Caco-2 (cell line): ENCODE measurements around the gene ADAM12. TPM values are rescaled to one million over a fixed set of nuclear protein-coding genes. Genes with fewer than 3 reads are reported as not detected.

Source experiments
- BruUV-seq: library from RNA; stranded (reverse); fragments of 400-500 nt; replicated peaks from 2 replicates; lab custom pipeline; 2021; lab: Mats Ljungman, UMichigan
- CTCF ChIA-PET: fragments of 300-600 bp; sonication (Branson Sonifier 250); formaldehyde crosslinking; loops from one replicate; lab custom pipeline; 2022; ENCODE audit warnings: antibody characterized with exemption; lab: Charles Lee
- POLR2A ChIA-PET: fragments of 300-600 bp; sonication (Branson Sonifier 250); formaldehyde crosslinking; loops from one replicate; lab custom pipeline; 2022; ENCODE audit warnings: antibody characterized with exemption; lab: Charles Lee
- DNase-seq, 2 experiments: peaks; one replicate each; pipeline versions ENCODE4 v3.0.0 to v3.0.0-alpha.2; 2020 to 2022
- H3K27me3 ChIP-seq: replicated peaks from 2 replicates; pipeline ENCODE4 v1.6.0; 2011; ENCODE audit warnings: low read length; ENCODE audit not compliant: control insufficient read depth, insufficient read depth
- H3K36me3 ChIP-seq: 2 replicates; pipeline ENCODE4 v1.5.1; 2011; ENCODE audit warnings: low read length; ENCODE audit not compliant: control insufficient read depth, insufficient read depth
- H3K4me1 ChIP-seq: fragments of 250-450 bp; sonication (Bioruptor Pico); 2 replicates; pipeline ENCODE4 v1.5.1; 2020; ENCODE audit warnings: mild to moderate bottlenecking
- H3K4me3 ChIP-seq: 2 replicates; pipeline ENCODE4 v1.5.1; 2011; ENCODE audit warnings: low read depth, mild to moderate bottlenecking, control low read depth, low read length
- H3K9me3 ChIP-seq: fragments of 250-450 bp; sonication (Bioruptor Pico); 2 replicates; pipeline ENCODE4 v1.5.1; 2020; ENCODE audit warnings: mild to moderate bottlenecking, moderate library complexity
- H3K27ac Mint-ChIP-seq: one replicate; pipeline ENCODE4 v1.8.0; 2022; ENCODE audit warnings: mixed read lengths; ENCODE audit not compliant: unreplicated experiment
- H3K27me3 Mint-ChIP-seq: one replicate; pipeline ENCODE4 v1.8.0; 2022; ENCODE audit warnings: mixed read lengths; ENCODE audit not compliant: insufficient read depth, unreplicated experiment
- H3K36me3 Mint-ChIP-seq: one replicate; pipeline ENCODE4 v1.8.0; 2022; ENCODE audit warnings: mild to moderate bottlenecking, mixed read lengths; ENCODE audit not compliant: insufficient read depth, unreplicated experiment
- H3K4me1 Mint-ChIP-seq: one replicate; pipeline ENCODE4 v1.8.0; 2022; ENCODE audit warnings: low read depth, mixed read lengths; ENCODE audit not compliant: unreplicated experiment
- H3K4me3 Mint-ChIP-seq: one replicate; pipeline ENCODE4 v1.8.0; 2022; ENCODE audit warnings: mild to moderate bottlenecking, moderate library complexity, mixed read lengths; ENCODE audit not compliant: unreplicated experiment
- H3K9me3 Mint-ChIP-seq: one replicate; pipeline ENCODE4 v1.8.0; 2022; ENCODE audit warnings: mixed read lengths; ENCODE audit not compliant: unreplicated experiment
- intact Hi-C: fragments of 100-400 bp; cut with micrococcal nuclease; formaldehyde crosslinking; loops from one replicate; pipeline ENCODE4 v1.10.0; 2022; ENCODE audit not compliant: unreplicated experiment
- total RNA-seq: library from RNA; stranded (reverse); gene quantifications from 2 replicates; pipeline ENCODE4 v1.2.3, GENCODE V29; 2022
- TF ChIP-seq, protein P1 (sequence below), 2 experiments: fragments of 200-600 bp in 1 of 2; IDR thresholded peaks; 1 replicate in 1 of 2; 2 replicates in 1 of 2; pipeline versions ENCODE4 v1.5.1 to v1.8.0; 2011 to 2022; ENCODE audit warnings: antibody characterized with exemption in 1 of 2, control low read depth in 1 of 2, inconsistent platforms in 1 of 2, low read depth in 1 of 2, low read length in 1 of 2, mild to moderate bottlenecking in 1 of 2, moderate library complexity in 1 of 2; ENCODE audit not compliant: insufficient read depth in 1 of 2, severe bottlenecking in 1 of 2, unreplicated experiment in 1 of 2

ADAM12 gene
- total RNA-seq, 1 experiment from 2014 or later = not detected

DNA sequence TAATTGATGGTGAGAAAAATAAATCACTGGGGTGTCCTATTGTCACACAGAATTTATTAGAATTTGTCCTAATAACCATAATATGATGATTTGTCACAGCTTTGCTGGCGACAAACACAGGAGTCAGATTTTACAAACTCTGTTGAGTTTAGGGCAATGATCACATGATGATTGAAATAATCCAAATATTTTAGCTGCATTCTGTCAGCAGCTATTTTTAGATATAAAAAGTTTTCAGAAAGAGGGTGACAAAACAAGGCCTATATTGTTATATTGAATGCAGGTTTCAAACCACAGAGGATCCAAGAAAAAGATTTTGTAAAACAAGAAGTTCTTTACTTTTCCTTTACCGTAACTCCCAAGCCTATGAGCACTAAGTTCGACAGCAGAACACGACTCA lies 178.8 kb downstream of the ADAM12 start:
- no peak overlapping the region for H3K4me3 ChIP-seq
- TF ChIP-seq, protein P1, sequence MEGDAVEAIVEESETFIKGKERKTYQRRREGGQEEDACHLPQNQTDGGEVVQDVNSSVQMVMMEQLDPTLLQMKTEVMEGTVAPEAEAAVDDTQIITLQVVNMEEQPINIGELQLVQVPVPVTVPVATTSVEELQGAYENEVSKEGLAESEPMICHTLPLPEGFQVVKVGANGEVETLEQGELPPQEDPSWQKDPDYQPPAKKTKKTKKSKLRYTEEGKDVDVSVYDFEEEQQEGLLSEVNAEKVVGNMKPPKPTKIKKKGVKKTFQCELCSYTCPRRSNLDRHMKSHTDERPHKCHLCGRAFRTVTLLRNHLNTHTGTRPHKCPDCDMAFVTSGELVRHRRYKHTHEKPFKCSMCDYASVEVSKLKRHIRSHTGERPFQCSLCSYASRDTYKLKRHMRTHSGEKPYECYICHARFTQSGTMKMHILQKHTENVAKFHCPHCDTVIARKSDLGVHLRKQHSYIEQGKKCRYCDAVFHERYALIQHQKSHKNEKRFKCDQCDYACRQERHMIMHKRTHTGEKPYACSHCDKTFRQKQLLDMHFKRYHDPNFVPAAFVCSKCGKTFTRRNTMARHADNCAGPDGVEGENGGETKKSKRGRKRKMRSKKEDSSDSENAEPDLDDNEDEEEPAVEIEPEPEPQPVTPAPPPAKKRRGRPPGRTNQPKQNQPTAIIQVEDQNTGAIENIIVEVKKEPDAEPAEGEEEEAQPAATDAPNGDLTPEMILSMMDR (IDR thresholded peaks at IDR 0.05; ENCODE audit: insufficient read depth in 1 of 2, low read depth in 1 of 2, low read length in 1 of 2, severe bottlenecking in 1 of 2, unreplicated experiment in 1 of 2) = no peak
- H3K4me3 Mint-ChIP-seq = no peak overlapping the region
- H3K4me1 ChIP-seq = no peaks in the 10 kb centered on the region
- intact Hi-C loops = no loop called here
- H3K27me3 ChIP-seq = no peaks in the 10 kb centered on the region
- no peaks in the 10 kb centered on the region for H3K9me3 ChIP-seq
- DNase-seq = no peak
- ChIA-PET POLR2A (no interaction called here), CTCF (no interaction called here)
- no TSS peak for BruUV-seq
- no peaks in the 10 kb centered on the region for H3K9me3 Mint-ChIP-seq
- no peak overlapping the region for H3K27ac Mint-ChIP-seq
- H3K36me3 ChIP-seq = no peaks in the 10 kb centered on the region
- no peaks in the 10 kb centered on the region for H3K4me1 Mint-ChIP-seq
- peaks cover 10% of the 10 kb centered on the region for H3K27me3 Mint-ChIP-seq
- H3K36me3 Mint-ChIP-seq = no peaks in the 10 kb centered on the region

DNA sequence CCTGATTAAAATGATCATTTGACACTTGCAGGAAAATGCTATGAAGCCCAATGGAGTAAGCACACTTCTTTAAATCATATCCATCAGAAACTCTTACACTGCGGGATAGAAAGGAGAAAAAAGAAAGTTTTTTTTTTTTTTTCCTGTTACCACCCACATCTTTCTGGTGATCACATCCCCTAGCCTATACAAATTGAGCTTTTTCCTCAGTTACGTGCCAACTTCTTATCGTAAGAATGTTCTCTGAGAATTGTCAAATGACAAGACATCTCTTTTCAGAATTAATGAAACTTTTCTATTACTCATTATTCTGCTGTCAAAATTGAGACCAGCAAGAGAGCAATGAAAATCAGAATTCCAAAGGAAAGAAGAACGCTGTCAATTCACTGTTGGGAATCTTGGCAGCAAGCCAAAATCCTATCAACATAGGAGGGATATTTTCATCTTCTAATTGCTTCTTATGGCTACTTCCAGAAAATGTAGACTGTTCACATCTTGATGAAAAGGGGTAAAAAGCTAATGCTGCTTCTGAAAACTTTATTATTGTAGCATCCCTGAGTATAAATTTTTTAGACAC lies 179.5 kb downstream of the ADAM12 start:
- Mint-ChIP-seq H3K27me3 (peaks cover 9% of the 10 kb centered on the region), H3K9me3 (no peaks in the 10 kb centered on the region), H3K4me3 (no peak overlapping the region), H3K36me3 (no peaks in the 10 kb centered on the region), H3K4me1 (no peaks in the 10 kb centered on the region), H3K27ac (no peak overlapping the region)
- intact Hi-C loops = no loop called here
- Histone ChIP-seq H3K9me3 (no peaks in the 10 kb centered on the region), H3K4me3 (no peak overlapping the region), H3K36me3 (no peaks in the 10 kb centered on the region), H3K27me3 (no peaks in the 10 kb centered on the region), H3K4me1 (no peaks in the 10 kb centered on the region)
- TF ChIP-seq, protein P1 (IDR thresholded peaks at IDR 0.05; ENCODE audit: insufficient read depth in 1 of 2, low read depth in 1 of 2, low read length in 1 of 2, severe bottlenecking in 1 of 2, unreplicated experiment in 1 of 2) = no peak
- no TSS peak for BruUV-seq
- no peak for DNase-seq
- ChIA-PET CTCF (no interaction called here), POLR2A (no interaction called here)

DNA sequence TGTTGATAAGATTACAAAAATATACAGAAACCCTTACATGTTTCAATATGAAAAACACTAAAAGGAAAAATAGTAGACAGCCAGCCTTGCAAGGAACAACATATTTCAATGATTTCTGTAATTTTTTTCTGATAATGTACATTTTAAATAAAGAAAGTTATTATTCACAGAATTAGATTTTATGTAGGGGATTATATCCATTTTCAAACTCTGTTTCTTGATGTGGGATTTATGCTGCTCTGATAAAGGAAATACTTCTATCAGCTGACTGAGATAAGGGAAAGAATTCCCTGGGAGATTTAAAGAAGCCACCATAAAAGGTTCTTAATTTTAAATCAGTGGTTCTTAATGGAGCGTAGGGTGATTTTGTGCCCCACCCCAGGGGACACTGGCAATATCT lies 180.4 kb downstream of the ADAM12 start:
- no TSS peak for BruUV-seq
- H3K4me1 ChIP-seq = no peaks in the 10 kb centered on the region
- CTCF ChIA-PET = no interaction called here
- H3K27me3 ChIP-seq = no peaks in the 10 kb centered on the region
- Mint-ChIP-seq H3K27ac (no peak overlapping the region), H3K4me3 (no peak overlapping the region), H3K4me1 (no peaks in the 10 kb centered on the region), H3K9me3 (no peaks in the 10 kb centered on the region), H3K36me3 (no peaks in the 10 kb centered on the region), H3K27me3 (peaks cover 6% of the 10 kb centered on the region)
- no peak overlapping the region for H3K4me3 ChIP-seq
- POLR2A ChIA-PET = no interaction called here
- intact Hi-C loops = no loop called here
- H3K9me3 ChIP-seq = no peaks in the 10 kb centered on the region
- H3K36me3 ChIP-seq = no peaks in the 10 kb centered on the region
- TF ChIP-seq, protein P1 (IDR thresholded peaks at IDR 0.05; ENCODE audit: insufficient read depth in 1 of 2, low read depth in 1 of 2, low read length in 1 of 2, severe bottlenecking in 1 of 2, unreplicated experiment in 1 of 2) = no peak
- no peak for DNase-seq
